ENCODE data around the gene FHOD1. TPM values are rescaled to one million over a fixed set of nuclear protein-coding genes. Genes with fewer than 3 reads are reported as not detected.

FHOD1 gene
- total RNA-seq, 1 donor = 28.2 TPM

DNA sequence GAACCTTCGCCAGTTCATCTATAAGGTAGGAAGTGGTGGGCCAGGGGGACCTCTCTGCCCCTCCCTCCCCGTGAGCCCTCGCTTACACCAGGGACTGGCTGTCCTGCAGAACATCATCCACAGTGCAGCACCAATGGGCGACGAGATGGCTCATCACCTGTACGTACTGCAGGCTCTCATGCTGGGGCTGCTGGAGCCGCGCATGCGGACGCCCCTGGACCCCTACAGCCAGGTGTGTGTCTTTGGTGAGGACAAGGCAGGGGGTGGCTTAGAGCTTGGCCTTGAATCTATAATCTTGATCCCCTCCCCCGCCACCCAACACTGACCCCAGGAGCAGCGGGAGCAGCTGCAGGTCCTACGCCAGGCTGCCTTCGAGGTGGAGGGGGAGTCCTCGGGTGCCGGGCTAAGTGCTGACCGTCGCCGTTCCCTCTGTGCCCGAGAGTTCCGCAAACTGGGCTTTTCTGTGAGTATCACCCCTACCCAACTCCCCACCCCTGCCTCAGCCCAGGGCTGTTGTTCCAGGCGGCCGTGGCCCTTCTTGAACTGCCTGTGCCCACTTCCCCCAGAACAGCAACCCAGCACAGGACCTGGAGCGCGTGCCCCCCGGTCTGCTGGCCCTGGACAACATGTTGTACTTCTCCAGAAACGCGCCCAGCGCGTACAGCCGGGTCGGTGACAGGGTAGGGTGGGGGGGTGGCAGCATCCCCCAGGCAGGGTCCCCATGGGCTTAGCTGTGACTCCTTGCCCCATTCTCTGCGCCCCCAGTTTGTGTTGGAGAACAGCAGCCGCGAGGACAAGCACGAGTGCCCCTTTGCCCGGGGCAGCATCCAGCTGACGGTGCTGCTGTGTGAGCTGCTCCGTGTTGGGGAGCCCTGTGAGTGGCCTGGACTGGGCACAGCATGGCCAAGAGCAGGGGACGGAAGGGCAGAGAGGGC, 45.6 kb downstream of the FHOD1 start:
- peak; percentile 90 for DNase-seq (ENCODE audit: insufficient read length, low spot score, missing footprints)
- TF ChIP-seq, protein P1, sequence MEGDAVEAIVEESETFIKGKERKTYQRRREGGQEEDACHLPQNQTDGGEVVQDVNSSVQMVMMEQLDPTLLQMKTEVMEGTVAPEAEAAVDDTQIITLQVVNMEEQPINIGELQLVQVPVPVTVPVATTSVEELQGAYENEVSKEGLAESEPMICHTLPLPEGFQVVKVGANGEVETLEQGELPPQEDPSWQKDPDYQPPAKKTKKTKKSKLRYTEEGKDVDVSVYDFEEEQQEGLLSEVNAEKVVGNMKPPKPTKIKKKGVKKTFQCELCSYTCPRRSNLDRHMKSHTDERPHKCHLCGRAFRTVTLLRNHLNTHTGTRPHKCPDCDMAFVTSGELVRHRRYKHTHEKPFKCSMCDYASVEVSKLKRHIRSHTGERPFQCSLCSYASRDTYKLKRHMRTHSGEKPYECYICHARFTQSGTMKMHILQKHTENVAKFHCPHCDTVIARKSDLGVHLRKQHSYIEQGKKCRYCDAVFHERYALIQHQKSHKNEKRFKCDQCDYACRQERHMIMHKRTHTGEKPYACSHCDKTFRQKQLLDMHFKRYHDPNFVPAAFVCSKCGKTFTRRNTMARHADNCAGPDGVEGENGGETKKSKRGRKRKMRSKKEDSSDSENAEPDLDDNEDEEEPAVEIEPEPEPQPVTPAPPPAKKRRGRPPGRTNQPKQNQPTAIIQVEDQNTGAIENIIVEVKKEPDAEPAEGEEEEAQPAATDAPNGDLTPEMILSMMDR (IDR thresholded peaks at IDR 0.05; ENCODE audit: extremely low read depth, low read depth, low read length) = no peak
- H3K79me2 ChIP-seq (ENCODE audit: insufficient read depth, low read length) = peaks cover 2% of the 10 kb centered on the region
- no peak overlapping the region for H3K4me2 ChIP-seq (ENCODE audit: insufficient read depth, low read length)
- peaks cover 21% of the 10 kb centered on the region for H3K36me3 ChIP-seq (ENCODE audit: insufficient read depth, low read length)
- no peak overlapping the region for H3K4me3 ChIP-seq (ENCODE audit: insufficient read depth, low read length)
- H3K27ac ChIP-seq (ENCODE audit: low read depth, low read length) = no peak overlapping the region
- H3K9me3 ChIP-seq (ENCODE audit: low read depth, low read length) = no peaks in the 10 kb centered on the region
- H3K4me1 ChIP-seq (ENCODE audit: insufficient read depth, low read length) = no peaks in the 10 kb centered on the region
- no peak overlapping the region for H2AFZ ChIP-seq (ENCODE audit: low read length)
- no peaks in the 10 kb centered on the region for H3K27me3 ChIP-seq (ENCODE audit: insufficient read depth, low read length)
- H4K20me1 ChIP-seq (ENCODE audit: insufficient read depth, low read length) = peaks cover 15% of the 10 kb centered on the region

DNA sequence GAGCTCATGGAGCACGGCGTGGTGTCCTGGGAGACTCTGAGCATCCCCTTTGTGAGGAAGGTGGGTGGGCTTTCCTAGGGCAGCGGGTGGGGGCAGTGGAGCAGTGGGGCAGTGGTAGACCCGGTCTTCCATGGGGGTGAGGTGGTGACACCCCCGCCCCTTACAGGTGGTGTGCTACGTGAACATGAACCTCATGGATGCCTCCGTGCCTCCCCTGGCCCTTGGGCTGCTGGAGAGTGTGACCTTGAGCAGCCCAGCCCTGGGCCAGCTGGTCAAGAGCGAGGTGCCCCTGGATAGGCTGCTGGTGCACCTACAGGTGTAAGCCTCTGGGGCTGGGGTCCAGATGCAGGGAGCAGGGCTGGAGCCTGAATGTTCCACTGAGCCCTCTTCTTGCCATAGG, 46.8 kb downstream of the FHOD1 start:
- peaks cover 19% of the 10 kb centered on the region for H4K20me1 ChIP-seq (ENCODE audit: insufficient read depth, low read length)
- H3K4me1 ChIP-seq (ENCODE audit: insufficient read depth, low read length) = no peaks in the 10 kb centered on the region
- H3K79me2 ChIP-seq (ENCODE audit: insufficient read depth, low read length) = peaks cover 7% of the 10 kb centered on the region
- TF ChIP-seq, protein P1 (IDR thresholded peaks at IDR 0.05; ENCODE audit: extremely low read depth, low read depth, low read length) = no peak
- DNase-seq (ENCODE audit: insufficient read length, low spot score, missing footprints) = peak; percentile 86
- no peaks in the 10 kb centered on the region for H3K9me3 ChIP-seq (ENCODE audit: low read depth, low read length)
- no peak overlapping the region for H3K4me2 ChIP-seq (ENCODE audit: insufficient read depth, low read length)
- H2AFZ ChIP-seq (ENCODE audit: low read length) = no peak overlapping the region
- no peaks in the 10 kb centered on the region for H3K27me3 ChIP-seq (ENCODE audit: insufficient read depth, low read length)
- no peak overlapping the region for H3K27ac ChIP-seq (ENCODE audit: low read depth, low read length)
- no peak overlapping the region for H3K4me3 ChIP-seq (ENCODE audit: insufficient read depth, low read length)
- peaks cover 32% of the 10 kb centered on the region for H3K36me3 ChIP-seq (ENCODE audit: insufficient read depth, low read length)

DNA sequence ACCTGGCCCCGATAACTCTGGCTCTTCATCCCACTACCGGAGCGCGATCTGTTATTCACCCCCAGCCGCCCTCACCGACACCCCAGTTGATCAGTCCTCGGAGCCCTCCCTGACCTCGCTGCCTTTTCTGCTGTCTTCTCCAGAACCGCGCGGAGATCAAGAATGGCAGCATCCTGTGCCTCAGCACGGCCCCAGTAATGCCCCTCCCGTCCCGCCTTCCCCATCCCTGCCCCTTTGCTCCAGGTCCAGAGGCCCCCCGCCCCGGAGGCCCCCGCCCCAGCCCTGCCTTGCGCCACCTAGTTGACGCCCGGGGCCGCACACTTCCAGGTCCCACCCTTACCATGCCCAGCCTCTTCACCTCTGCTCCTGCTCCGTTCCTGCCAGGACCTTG, 47.5 kb downstream of the FHOD1 start:
- TF ChIP-seq, protein P1 (IDR thresholded peaks at IDR 0.05; ENCODE audit: extremely low read depth, low read depth, low read length) = no peak
- peaks cover 23% of the 10 kb centered on the region for H4K20me1 ChIP-seq (ENCODE audit: insufficient read depth, low read length)
- no peaks in the 10 kb centered on the region for H3K27me3 ChIP-seq (ENCODE audit: insufficient read depth, low read length)
- no peak overlapping the region for H3K4me2 ChIP-seq (ENCODE audit: insufficient read depth, low read length)
- H2AFZ ChIP-seq (ENCODE audit: low read length) = no peak overlapping the region
- DNase-seq (ENCODE audit: insufficient read length, low spot score, missing footprints) = peak; percentile 76
- H3K4me1 ChIP-seq (ENCODE audit: insufficient read depth, low read length) = no peaks in the 10 kb centered on the region
- H3K9me3 ChIP-seq (ENCODE audit: low read depth, low read length) = no peaks in the 10 kb centered on the region
- H3K27ac ChIP-seq (ENCODE audit: low read depth, low read length) = no peak overlapping the region
- no peak overlapping the region for H3K4me3 ChIP-seq (ENCODE audit: insufficient read depth, low read length)
- peaks cover 14% of the 10 kb centered on the region for H3K79me2 ChIP-seq (ENCODE audit: insufficient read depth, low read length)
- H3K36me3 ChIP-seq (ENCODE audit: insufficient read depth, low read length) = peaks cover 39% of the 10 kb centered on the region

DNA sequence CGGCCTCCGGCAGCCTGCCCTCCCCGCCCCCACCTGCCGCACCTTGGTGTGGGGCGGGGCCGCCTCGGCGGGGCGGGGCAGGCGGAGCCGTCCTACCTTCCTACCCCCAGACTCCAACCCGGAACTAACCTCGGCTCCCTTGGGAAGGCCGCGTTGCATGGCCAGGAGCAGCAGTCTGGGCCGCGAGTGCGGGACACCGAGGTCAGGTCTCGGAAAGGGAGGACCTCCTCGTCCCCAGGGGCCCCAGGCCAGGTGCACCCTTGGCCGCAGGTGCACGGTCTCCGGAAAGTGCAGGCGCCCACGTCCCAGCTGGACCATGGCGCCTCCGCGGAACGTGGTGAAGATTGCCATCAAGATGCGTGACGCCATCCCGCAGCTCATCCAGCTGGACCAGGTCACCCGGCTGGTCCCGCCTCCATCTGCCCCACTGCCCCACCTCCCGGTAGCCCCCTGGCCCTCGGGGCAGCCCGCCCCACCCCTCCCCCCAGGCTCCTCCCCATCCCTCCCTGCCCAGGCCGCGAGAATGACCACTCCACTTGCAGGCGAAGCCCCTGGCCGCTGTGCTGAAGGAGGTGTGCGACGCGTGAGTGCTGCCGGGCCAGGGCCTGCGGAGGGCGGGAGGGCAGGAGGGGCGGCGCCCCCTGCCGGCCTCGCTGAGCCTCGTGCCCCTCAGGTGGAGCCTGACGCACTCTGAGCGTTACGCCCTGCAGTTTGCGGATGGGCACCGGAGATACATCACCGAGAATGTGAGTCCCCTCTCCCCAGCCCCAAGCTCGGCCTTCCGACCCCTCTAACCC, 48.1 kb downstream of the FHOD1 start, which contains the start of gene ELMO3:
TSS of gene ELMO3 (plus strand) at position 121 of the 797 bp plus-strand sequence. CDS start at position 317, 196 bp downstream.
- H3K4me1 ChIP-seq (ENCODE audit: insufficient read depth, low read length) = no peaks in the 10 kb centered on the region
- H3K27ac ChIP-seq (ENCODE audit: low read depth, low read length) = no peak within 1 kb of the TSS
- peaks cover 45% of the 10 kb centered on the region for H3K36me3 ChIP-seq (ENCODE audit: insufficient read depth, low read length)
- H3K9me3 ChIP-seq (ENCODE audit: low read depth, low read length) = no peaks in the 10 kb centered on the region
- peaks cover 28% of the 10 kb centered on the region for H4K20me1 ChIP-seq (ENCODE audit: insufficient read depth, low read length)
- TF ChIP-seq, protein P1 (IDR thresholded peaks at IDR 0.05; ENCODE audit: extremely low read depth, low read depth, low read length) = peak; percentile 23
- H3K27me3 ChIP-seq (ENCODE audit: insufficient read depth, low read length) = no peaks in the 10 kb centered on the region
- peaks cover 20% of the 10 kb centered on the region for H3K79me2 ChIP-seq (ENCODE audit: insufficient read depth, low read length)
- peak; percentile 85 for DNase-seq (ENCODE audit: insufficient read length, low spot score, missing footprints)
- H2AFZ ChIP-seq (ENCODE audit: low read length) = no peak within 1 kb of the TSS
- no peak within 1 kb of the TSS for H3K4me3 ChIP-seq (ENCODE audit: insufficient read depth, low read length)
- no peak within 1 kb of the TSS for H3K4me2 ChIP-seq (ENCODE audit: insufficient read depth, low read length)
